ENCODE data around the gene CBX6. TPM values are rescaled to one million over a fixed set of nuclear protein-coding genes. Genes with fewer than 3 reads are reported as not detected.

CBX6 gene
- total and polyA plus RNA-seq, 10 donors = 10.2 to 72.2 (median 38.7) TPM

GRCh38 chr22:38868286-38868721 is 3.7 kb downstream of the CBX6 start:
- H3K36me3 ChIP-seq = peaks cover 0 to 62% (median 25%) of the 10 kb centered on the region in 6 donors
- peaks cover 0 to 5% (median 0%) of the 10 kb centered on the region in 7 donors for H3K27me3 ChIP-seq (replicated peaks in 1 of 7)
- peaks cover 30 to 94% (median 73%) of the 10 kb centered on the region in 6 donors for H3K4me1 ChIP-seq
- intact Hi-C loops (cut with DNase I; ENCODE audit: low total_unique reads) = no loop called here
- no peak overlapping the region for H3K4me3 ChIP-seq
- H3K9me3 ChIP-seq = no peaks in the 10 kb centered on the region
- DNase-seq = no peak
- WGBS, 5 donors = 85 to 98% (median 94%) methylated on average over 8 of the region's 8 CpGs
- peak overlapping the region in 1 of 8 donors; percentile 2 for H3K27ac ChIP-seq
- no peak for TF ChIP-seq CTCF (IDR thresholded peaks at IDR 0.05 in 8 of 11, conservative IDR thresholded peaks at IDR 0.05 in 3 of 11)
- TF ChIP-seq POLR2A (IDR thresholded peaks at IDR 0.05) = no peak
- no peak for TF ChIP-seq POLR2AphosphoS5 (IDR thresholded peaks at IDR 0.05)

DNA sequence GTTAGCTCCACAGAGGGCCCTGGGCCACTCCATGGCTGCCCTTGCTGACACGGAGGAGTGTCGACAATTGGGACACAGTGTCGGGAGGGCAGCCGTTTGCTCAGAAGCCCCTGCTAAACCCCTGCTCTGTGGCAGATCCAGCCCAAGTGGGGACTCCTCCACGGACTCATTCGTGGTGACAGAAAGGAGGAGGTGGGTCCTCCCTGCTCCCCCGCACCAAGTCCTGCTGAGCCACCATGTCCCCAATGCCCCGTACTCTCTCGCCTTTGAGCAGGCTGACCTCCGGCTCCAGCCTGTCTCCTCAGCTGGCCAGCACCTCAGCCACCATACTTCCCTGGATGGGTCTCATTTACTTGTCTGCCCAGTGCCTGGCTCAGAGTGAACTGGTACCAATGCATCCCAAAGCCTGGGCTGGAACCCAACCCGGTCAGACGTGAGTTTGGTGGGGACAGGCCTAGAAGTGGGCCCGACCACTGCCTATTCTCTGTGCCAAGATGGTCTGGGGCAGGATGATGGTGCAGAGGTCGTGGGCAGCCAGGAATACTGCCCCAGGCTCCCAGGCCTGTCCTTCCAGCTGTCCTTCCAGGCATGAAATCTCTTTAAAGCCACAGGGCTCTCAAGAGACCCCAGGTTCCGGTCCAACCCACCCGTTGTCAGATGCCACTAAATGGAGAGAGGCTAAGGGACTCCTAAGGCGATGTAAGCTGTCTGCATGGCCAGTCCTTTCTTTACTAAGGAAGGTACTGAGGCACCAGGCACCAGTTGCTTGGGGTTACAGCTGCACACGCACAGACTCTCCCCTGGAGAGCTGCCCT is 4.3 kb downstream of the CBX6 start:
- intact Hi-C loops (cut with DNase I; ENCODE audit: low total_unique reads) = no loop called here
- Histone ChIP-seq H3K27ac (peak overlapping the region in 5 of 8 donors; percentile 9 to 84 (median 83)), H3K9me3 (no peaks in the 10 kb centered on the region), H3K27me3 (replicated peaks in 1 of 7) (peaks cover 0 to 2% (median 0%) of the 10 kb centered on the region in 7 donors), H3K4me1 (peaks cover 31 to 94% (median 73%) of the 10 kb centered on the region in 6 donors), H3K4me3 (no peak overlapping the region), H3K36me3 (peaks cover 0 to 67% (median 25%) of the 10 kb centered on the region in 6 donors)
- DNase-seq = no peak
- no peak for TF ChIP-seq POLR2A (IDR thresholded peaks at IDR 0.05)
- peak in 1 of 3 donors; percentile 9 for TF ChIP-seq POLR2AphosphoS5 (IDR thresholded peaks at IDR 0.05)
- 89 to 92% (median 92%) methylated on average over 17 to 18 of the region's 18 CpGs for WGBS, 5 donors

DNA sequence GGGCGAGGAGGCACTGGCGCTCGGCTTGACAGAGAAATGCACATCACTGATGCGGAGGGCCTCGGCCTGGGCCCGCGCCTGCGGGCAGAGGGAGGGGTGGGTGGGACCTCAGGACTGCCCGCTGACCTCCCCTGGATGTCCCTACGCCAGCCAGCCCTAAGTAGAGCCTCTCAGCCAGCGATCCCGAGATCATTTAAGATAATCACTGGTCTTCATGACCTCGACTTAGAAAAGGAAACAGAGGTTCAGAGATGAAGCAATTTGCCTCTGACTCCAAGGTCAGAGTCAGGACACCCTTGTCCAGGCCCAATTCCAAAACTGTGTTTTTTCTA is 4.9 kb downstream of the CBX6 start:
- TF ChIP-seq CTCF (IDR thresholded peaks at IDR 0.05 in 8 of 11, conservative IDR thresholded peaks at IDR 0.05 in 3 of 11) (no peak), POLR2AphosphoS5 (IDR thresholded peaks at IDR 0.05) (no peak), POLR2A (IDR thresholded peaks at IDR 0.05) (no peak)
- H3K4me3 ChIP-seq = peak overlapping the region in 6 of 8 donors; percentile 10 to 65 (median 34)

DNA sequence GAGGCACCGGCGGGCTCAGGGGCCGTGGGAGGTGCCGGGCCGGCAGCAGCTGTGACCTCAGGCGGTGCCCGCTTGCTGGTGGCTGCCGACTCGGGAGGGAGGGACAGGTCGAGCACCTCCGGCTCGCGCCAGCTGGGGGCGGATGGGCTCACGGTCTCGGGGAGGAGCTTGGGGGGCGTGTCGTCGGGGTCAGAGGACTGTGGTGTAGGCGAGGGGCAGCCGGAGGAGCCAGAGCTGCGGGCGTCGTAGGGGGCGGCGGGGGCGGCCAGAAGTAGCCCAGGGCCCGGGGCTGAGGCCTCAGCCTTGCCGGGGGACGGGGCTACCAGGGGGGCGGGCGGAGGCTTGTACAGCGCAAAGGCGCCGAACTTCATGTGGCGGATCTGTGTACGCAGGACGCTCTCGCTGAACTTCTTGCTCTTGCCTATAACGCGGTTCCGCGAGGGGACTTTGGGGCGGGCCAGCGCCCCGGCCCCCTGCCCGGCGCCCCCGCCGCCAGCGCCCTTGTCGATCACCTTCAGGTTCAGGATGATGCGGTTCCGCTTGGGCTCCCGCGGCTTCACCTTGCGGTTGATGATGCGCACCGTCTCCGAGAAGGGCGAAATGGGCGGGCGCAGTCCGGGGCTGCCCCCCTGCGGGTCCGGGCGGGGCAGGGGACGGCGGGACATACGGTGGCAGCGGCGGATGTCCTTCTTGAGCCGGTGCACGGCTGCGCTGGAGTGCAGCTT is 5.5 kb downstream of the CBX6 start:
- H3K36me3 ChIP-seq = peaks cover 0 to 67% (median 25%) of the 10 kb centered on the region in 6 donors
- no peaks in the 10 kb centered on the region for H3K9me3 ChIP-seq
- peak; percentile 88 for DNase-seq
- TF ChIP-seq POLR2A (IDR thresholded peaks at IDR 0.05) (no peak), POLR2AphosphoS5 (IDR thresholded peaks at IDR 0.05) (peak; percentile 73 to 86 (median 85)), CTCF (IDR thresholded peaks at IDR 0.05 in 8 of 11, conservative IDR thresholded peaks at IDR 0.05 in 3 of 11) (peak in 2 of 11 experiments; percentile 6 to 12)
- no peaks in the 10 kb centered on the region for H3K27me3 ChIP-seq (replicated peaks in 1 of 7)
- intact Hi-C loops (cut with DNase I; ENCODE audit: low total_unique reads) = no loop called here
- H3K4me3 ChIP-seq = peak overlapping the region in 7 of 8 donors; percentile 25 to 65 (median 38)
- peak overlapping the region in 7 of 8 donors; percentile 46 to 84 (median 76) for H3K27ac ChIP-seq
- H3K4me1 ChIP-seq = peaks cover 33 to 100% (median 82%) of the 10 kb centered on the region in 6 donors
- 73 to 84% (median 81%) methylated on average over 45 to 75 of the region's 75 CpGs for WGBS, 5 donors

More for the DNA sequence above, 4.9 kb downstream of the CBX6 start:
- peaks cover 0 to 67% (median 25%) of the 10 kb centered on the region in 6 donors for H3K36me3 ChIP-seq
- no peaks in the 10 kb centered on the region for H3K27me3 ChIP-seq (replicated peaks in 1 of 7)
- no peak for DNase-seq
- peaks cover 33 to 97% (median 78%) of the 10 kb centered on the region in 6 donors for H3K4me1 ChIP-seq
- WGBS, 5 donors = 60 to 86% (median 76%) methylated on average over 8 to 13 of the region's 13 CpGs
- intact Hi-C loops (cut with DNase I; ENCODE audit: low total_unique reads) = no loop called here
- no peaks in the 10 kb centered on the region for H3K9me3 ChIP-seq
- H3K27ac ChIP-seq = peak overlapping the region in 6 of 8 donors; percentile 65 to 84 (median 80)

Data from spleen (tissue), 11 donors.